HG02763 (cell line): ENCODE measurements around the gene SNX14.
A peak's percentile ranks its signal among the peaks of the same experiment; 100 is the strongest.

Experiments
- ATAC-seq: cut with Tn5 transposase; IDR thresholded peaks from one replicate; pipeline ENCODE4 v1.9.1; 2021; ENCODE audit warnings: mild to moderate bottlenecking, moderate library complexity; ENCODE audit not compliant: unreplicated experiment

SNX14 gene

GRCh38 chr6:85468326-85468725 is 125.3 kb downstream of the SNX14 start:
- ATAC-seq = no peak

- peak; percentile 44 for ATAC-seq
Measured at GRCh38 chr6:85465762-85466161, 127.9 kb downstream of the SNX14 start.

DNA sequence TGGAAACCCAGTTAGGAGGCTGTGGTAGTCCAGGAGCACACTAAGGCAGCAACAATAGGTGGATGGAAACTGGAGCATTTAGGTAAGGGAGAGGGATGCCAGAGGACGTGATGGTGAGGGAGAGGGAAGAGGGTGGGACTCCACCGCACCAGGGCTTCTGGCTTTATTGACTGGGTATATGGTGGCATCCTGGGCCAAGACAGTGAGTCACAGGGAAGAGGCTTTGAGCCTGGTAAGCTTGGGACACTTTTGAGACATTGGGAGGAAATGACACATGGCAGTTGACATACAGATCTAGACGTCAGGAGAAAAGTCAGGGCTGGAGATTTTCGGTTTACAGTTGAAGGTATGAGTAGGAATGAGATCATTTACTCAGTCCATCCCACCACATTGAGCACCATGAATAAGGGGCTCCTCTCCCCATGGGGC is 128.9 kb downstream of the SNX14 start:
- no peak for ATAC-seq

- ATAC-seq = no peak
Measured at GRCh38 chr6:85464260-85464644, 129.4 kb downstream of the SNX14 start.

DNA sequence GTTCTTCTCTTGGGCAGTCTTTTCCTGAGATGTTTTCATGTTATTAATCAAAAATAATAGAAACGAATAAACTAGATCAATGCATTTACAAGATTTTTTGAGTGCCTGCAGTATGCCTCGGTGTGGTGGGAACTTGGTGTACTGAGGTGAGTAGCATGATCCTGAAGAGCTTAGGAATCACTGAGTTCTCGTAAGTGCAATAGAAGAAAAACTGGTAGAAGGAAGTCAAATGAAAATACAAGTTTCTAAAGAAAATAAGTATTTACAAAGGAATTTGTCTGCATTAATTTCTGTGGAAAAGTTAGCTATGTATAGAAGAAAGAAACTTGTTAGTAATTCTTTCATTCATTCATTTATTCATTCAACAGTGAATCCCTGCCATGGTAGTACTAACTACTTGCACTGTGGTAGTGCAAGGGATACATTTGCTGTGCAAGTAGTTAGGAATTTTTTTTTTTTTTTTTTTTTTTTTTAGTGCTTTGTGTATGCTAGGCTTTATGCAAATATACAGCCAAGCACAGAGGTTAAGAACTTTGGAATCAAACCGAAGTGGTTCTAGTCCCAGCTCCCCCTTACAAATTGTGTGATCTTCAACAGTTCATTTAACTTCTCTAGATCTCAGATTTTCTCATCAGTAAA is 129.9 kb downstream of the SNX14 start:
- no peak for ATAC-seq

DNA sequence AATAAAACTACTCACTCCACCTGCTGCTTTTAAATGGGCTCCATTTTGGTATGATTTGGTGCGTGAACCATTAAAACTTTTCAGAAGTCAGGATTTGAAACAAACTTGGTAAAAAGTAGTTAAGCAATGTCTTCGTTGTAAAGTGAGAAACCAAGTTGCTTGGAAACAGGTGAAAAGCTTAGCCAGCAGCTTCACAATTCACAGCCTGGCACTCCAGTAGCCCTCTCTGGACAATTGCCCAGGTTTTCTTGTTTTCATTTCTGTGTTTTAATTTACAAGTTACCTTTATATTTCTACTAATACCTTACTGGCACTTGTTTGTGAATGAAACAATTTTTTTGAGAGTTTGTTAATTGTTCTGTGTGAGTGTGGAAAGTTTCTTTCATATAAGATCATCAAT is 131.0 kb downstream of the SNX14 start:
- no peak for ATAC-seq

DNA sequence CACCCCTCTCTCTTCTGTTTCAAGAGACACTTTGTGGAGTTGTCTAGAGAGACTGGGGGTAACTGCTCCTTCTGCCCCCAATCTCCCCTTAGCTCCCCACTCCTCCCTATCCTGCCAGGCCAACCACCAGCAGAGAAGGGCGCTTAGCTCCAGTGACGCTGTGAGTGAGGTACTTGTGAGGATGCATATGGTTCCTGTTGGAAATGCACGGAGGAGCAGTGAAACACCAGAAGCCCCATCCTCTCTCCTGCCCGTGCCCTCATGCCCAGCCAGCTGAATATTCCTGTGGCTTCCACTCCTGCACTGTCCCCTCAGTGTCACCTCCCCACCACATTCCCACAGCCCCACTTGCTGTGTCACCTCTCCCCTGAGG is 131.9 kb downstream of the SNX14 start:
- ATAC-seq = no peak

DNA sequence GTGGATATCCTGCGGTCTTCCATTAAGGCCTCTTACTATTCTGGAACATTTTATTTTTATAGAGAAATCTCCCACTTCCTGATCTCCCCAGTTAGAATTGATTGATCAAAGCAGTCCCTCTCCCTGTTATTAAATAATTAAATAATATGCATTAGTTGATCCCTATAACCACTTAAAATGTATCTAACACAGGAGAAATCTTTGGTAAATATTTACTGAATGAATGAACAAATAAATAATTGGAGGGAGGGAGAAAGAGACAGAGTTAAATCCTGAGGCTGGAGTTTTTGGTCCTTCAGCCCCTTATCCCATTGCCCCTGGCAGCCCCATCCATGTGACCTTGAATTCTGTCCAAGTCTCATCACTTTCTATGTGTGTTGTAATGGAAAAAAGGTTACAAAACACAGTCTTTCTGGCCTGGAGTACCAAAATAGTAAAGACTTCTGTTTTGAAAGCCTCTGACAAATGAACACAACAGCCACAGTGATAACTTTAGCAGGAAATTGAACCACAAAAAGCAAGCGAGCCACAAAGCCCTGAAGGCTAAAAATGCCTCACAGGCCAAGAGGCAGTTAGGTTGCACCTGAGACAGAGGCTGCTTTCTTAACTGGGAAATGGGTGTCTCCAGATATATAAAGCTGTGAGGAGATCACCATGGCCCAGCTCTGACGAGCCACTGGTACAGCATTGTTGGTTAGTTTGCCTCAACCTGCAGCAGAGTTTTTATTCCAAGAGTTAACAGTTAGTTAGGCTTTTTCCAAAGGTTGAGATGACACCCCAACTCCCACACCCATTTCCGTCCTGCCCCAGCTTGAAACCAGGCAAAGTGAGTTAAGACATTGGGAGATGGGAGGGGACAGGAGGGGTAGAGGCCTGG is 132.5 kb downstream of the SNX14 start:
- no peak for ATAC-seq

- ATAC-seq = no peak
Measured at GRCh38 chr6:85460154-85460920, 133.3 kb downstream of the SNX14 start.

GRCh38 chr6:85459224-85459901 is 134.3 kb downstream of the SNX14 start:
- no peak for ATAC-seq

- no peak for ATAC-seq
Measured at GRCh38 chr6:85458782-85459181, 134.9 kb downstream of the SNX14 start.

DNA sequence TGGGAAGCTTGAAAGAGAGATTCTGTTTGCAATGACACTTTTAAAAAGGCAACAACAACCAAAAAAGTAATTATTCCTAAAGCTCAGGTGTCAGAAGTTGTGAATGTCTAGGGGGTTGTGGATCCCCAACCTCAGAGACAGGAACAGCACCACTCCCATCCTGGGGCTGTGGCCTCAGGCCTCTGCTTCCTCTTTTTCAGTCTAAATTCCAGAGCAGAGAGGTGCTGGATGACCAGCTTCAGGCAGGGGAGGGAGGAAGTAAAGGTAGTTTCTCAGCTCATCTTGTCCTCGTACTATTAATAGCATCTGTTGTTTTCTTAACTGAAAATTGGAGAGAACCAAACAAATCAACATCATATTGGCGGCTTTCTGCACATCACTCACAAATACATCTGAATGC is 135.5 kb downstream of the SNX14 start:
- ATAC-seq = no peak

DNA sequence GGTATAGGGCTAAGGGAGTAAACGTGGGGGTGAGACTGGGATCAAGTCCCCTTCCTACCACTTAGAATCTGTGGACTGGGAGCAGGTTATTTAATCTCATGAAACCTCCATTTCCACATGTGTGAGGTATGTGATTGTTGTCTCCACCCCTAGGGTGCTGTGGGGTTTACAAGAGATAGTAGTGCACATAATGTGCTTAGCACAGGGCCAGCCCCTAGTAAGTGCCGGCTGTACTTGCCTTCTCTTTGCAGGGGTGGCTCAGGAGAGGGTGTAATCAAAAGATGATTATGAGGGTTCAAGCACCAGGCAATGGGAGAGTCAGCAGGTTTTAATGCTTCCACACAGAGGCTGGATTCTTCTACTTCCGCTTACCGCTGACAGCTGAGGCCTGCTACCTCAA is 136.9 kb downstream of the SNX14 start:
- no peak for ATAC-seq
